NCI-H1092 treated with DMSO at 0.1 percent for 48 hours (cell line): Measurements from ENCODE around the gene NPAS3.

Source experiments
- DNase-seq: peaks from one replicate; lab custom pipeline; 2025; lab: John Stamatoyannopoulos, UW

NPAS3 gene

GRCh38 chr14:33679461-33680225, 741.0 kb downstream of the NPAS3 start:
- no peak for DNase-seq

- no peak for DNase-seq
Observed at GRCh38 chr14:33680873-33681272, 742.2 kb downstream of the NPAS3 start.

GRCh38 chr14:33682760-33683159, 744.1 kb downstream of the NPAS3 start:
- DNase-seq, result no peak

- DNase-seq, result no peak
Observed at GRCh38 chr14:33685026-33685425, 746.3 kb downstream of the NPAS3 start.

- DNase-seq, result no peak
Observed at GRCh38 chr14:33685698-33686097, 747.0 kb downstream of the NPAS3 start.

- no peak for DNase-seq
Observed at GRCh38 chr14:33686218-33686617, 747.5 kb downstream of the NPAS3 start.

GRCh38 chr14:33686856-33687255, 748.2 kb downstream of the NPAS3 start:
- DNase-seq, result no peak

- DNase-seq, result no peak
Observed at GRCh38 chr14:33689680-33690079, 751.0 kb downstream of the NPAS3 start.

- no peak for DNase-seq
Observed at GRCh38 chr14:33691907-33692306, 753.2 kb downstream of the NPAS3 start.

- no peak for DNase-seq
Observed at GRCh38 chr14:33692762-33693161, 754.1 kb downstream of the NPAS3 start.

- DNase-seq, result no peak
Observed at GRCh38 chr14:33693237-33693636, 754.6 kb downstream of the NPAS3 start.

- DNase-seq, result no peak
Observed at GRCh38 chr14:33696165-33696564, 757.5 kb downstream of the NPAS3 start.

GRCh38 chr14:33699300-33699983, 760.8 kb downstream of the NPAS3 start:
- no peak for DNase-seq

GRCh38 chr14:33700052-33700451, 761.4 kb downstream of the NPAS3 start:
- DNase-seq, result no peak

GRCh38 chr14:33702293-33702692, 763.6 kb downstream of the NPAS3 start:
- DNase-seq, result no peak

- DNase-seq, result no peak
Observed at GRCh38 chr14:33704481-33704880, 765.8 kb downstream of the NPAS3 start.

GRCh38 chr14:33705490-33705889, 766.8 kb downstream of the NPAS3 start:
- DNase-seq, result no peak

GRCh38 chr14:33707716-33708115, 769.0 kb downstream of the NPAS3 start:
- DNase-seq, result no peak

GRCh38 chr14:33709283-33709682, 770.6 kb downstream of the NPAS3 start:
- DNase-seq, result no peak

GRCh38 chr14:33709711-33710110, 771.0 kb downstream of the NPAS3 start:
- DNase-seq, result no peak

GRCh38 chr14:33710273-33710672, 771.6 kb downstream of the NPAS3 start:
- DNase-seq, result no peak

- no peak for DNase-seq
Observed at GRCh38 chr14:33711194-33711593, 772.5 kb downstream of the NPAS3 start.

GRCh38 chr14:33711811-33712216, 773.1 kb downstream of the NPAS3 start:
- no peak for DNase-seq
